ENCODE results near the gene GLDN.
"Not testable (repeated sequence)": the region's sequence is repeated elsewhere in the genome, so short reads cannot be mapped to it uniquely, and the experiment has no call there.

Gene GLDN

GRCh38 chr15:51403946-51404695 is 62.7 kb downstream of the GLDN start:
- H3K27me3 Mint-ChIP-seq = peaks cover 22% of the 10 kb centered on the region
- no peaks in the 10 kb centered on the region for H3K36me3 Mint-ChIP-seq (ENCODE audit: low read depth)
- H3K4me1 Mint-ChIP-seq (ENCODE audit: low read depth) = no peaks in the 10 kb centered on the region
- no peak overlapping the region for H3K4me3 Mint-ChIP-seq
- H3K27ac Mint-ChIP-seq = no peak overlapping the region
- H3K9me3 Mint-ChIP-seq = no peaks in the 10 kb centered on the region

DNA sequence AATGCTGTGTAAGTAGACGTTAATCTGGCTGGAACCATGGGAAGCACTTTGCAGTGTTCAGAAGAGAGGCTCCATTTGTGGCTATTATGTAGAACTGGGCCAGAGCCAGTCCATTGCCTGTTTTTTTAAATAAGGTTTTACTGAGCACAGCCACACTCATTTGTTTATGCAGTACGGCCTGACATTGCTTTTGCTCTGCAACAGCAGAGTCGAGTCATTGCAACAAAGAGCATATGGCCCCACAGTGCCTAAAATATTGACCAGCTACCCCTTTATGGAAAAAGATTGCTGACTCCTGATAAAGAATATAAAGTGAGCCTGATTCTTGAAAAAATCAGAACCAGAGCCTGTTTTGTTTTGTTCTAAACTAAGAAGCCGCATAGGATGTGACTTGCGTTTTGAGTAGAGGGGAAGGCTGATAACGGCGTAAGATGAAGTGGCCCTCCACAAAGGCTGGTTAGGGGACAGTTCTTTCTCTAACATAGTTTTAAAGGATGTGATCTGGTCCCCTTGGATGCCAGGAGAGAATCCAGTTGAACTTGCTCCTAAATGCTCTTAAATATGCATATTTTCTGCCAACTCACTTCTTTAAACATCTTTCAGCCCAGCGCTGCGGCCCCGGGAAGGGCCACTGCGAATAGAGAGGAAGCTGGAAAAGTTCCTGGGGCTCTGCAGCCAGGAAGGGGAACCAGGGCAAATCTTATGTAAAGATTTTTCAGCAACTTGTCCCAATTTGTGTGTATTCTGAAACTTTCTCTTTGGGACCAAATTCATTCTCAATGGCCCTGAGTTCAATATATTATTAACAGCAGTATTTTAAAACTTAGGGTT is 64.5 kb downstream of the GLDN start:
- Mint-ChIP-seq H3K4me1 (ENCODE audit: low read depth) (no peaks in the 10 kb centered on the region), H3K9me3 (no peaks in the 10 kb centered on the region), H3K4me3 (no peak overlapping the region), H3K27me3 (peaks cover 25% of the 10 kb centered on the region), H3K27ac (no peak overlapping the region), H3K36me3 (ENCODE audit: low read depth) (no peaks in the 10 kb centered on the region)

DNA sequence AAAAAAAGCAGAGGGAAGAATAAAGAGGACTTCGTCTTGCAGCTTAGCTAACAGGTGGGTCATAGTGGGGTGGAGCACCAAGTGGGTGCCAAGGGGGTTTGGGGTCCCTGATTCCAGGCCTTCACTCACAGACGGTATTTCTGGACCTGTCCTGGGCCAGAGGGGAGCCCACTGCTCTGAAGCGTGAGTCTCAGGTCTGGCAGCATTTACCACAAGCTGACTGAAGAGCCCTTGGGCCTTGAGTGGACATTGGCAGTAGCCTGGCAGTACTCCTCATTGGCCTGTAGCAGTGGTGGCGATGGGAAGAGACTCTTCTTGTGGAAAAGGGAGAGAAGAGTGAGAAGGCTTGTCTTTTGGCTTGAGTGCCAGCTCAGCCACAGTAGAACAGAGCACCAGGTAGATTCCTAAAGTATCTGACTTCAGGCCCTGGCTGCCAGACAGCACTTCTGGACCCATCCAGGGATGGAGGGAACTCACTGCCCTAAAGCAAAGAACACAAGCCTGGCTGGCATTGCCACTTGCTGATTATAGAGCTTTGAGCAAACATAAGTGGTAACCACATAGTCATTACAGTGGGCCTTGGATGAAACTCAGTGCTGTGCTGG is 72.9 kb downstream of the GLDN start:
- H3K9me3 Mint-ChIP-seq = no peaks in the 10 kb centered on the region
- H3K27ac Mint-ChIP-seq = no peak overlapping the region
- no peaks in the 10 kb centered on the region for H3K36me3 Mint-ChIP-seq (ENCODE audit: low read depth)
- H3K4me3 Mint-ChIP-seq = no peak overlapping the region
- H3K4me1 Mint-ChIP-seq (ENCODE audit: low read depth) = no peaks in the 10 kb centered on the region
- H3K27me3 Mint-ChIP-seq = peaks cover 8% of the 10 kb centered on the region

GRCh38 chr15:51416129-51416528 is 74.7 kb downstream of the GLDN start:
- Mint-ChIP-seq H3K9me3 (no peaks in the 10 kb centered on the region), H3K4me1 (ENCODE audit: low read depth) (no peaks in the 10 kb centered on the region), H3K4me3 (no peak overlapping the region), H3K27me3 (peaks cover 4% of the 10 kb centered on the region), H3K36me3 (ENCODE audit: low read depth) (no peaks in the 10 kb centered on the region), H3K27ac (no peak overlapping the region)

GRCh38 chr15:51423040-51423439 is 81.6 kb downstream of the GLDN start:
- H3K27me3 Mint-ChIP-seq; H3K36me3 Mint-ChIP-seq (ENCODE audit: low read depth); H3K4me1 Mint-ChIP-seq (ENCODE audit: low read depth); H3K9me3 Mint-ChIP-seq; H3K27ac Mint-ChIP-seq; H3K4me3 Mint-ChIP-seq: not testable (repeated sequence)

DNA sequence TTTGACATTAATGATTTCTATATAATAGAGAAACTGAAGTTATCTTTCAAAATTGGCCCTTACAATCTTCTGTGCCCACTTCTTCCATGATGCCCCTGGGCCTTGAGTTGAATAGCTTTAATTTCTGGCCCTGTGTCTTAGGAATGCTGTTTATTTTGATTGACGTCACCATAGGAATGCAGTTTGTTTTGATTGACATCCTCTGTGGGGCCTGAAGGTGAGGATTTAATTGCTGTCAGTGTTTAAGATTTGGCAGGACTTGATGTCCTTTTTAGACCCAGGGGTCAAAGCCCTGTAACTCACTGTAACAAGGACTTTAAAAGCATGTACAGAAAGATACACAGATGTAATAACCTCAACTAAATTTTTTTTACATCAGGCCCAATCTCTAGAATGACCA is 83.3 kb downstream of the GLDN start:
- peaks cover 3% of the 10 kb centered on the region for H3K27me3 Mint-ChIP-seq
- no peak overlapping the region for H3K27ac Mint-ChIP-seq
- no peaks in the 10 kb centered on the region for H3K9me3 Mint-ChIP-seq
- H3K36me3 Mint-ChIP-seq (ENCODE audit: low read depth) = no peaks in the 10 kb centered on the region
- H3K4me3 Mint-ChIP-seq = no peak overlapping the region
- H3K4me1 Mint-ChIP-seq (ENCODE audit: low read depth) = no peaks in the 10 kb centered on the region

DNA sequence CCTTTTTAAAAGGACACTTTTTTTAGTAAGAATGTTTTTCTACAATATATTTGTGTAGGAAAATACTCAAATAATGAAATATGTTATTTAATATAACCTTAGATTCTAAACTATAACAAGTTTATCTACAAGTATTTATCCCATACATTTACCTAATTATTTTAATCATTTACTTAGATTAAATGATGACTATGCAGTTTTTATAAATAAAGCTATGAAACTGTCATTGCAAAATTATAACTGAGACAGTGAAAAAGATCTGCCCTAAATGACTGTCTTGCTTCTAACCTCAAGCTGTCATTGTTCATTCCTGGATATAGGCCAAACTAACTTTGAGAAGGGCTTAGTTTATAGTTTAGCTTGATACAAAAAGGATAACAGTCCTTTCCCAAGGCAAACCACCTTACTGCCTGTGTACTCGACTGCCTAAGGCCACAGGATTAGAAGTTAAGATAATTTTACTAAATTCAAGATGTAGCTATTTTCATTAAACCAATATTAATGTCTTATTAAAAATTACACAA is 84.1 kb downstream of the GLDN start:
- no peak overlapping the region for H3K27ac Mint-ChIP-seq
- H3K27me3 Mint-ChIP-seq = peaks cover 3% of the 10 kb centered on the region
- no peaks in the 10 kb centered on the region for H3K9me3 Mint-ChIP-seq
- no peaks in the 10 kb centered on the region for H3K36me3 Mint-ChIP-seq (ENCODE audit: low read depth)
- no peak overlapping the region for H3K4me3 Mint-ChIP-seq
- no peaks in the 10 kb centered on the region for H3K4me1 Mint-ChIP-seq (ENCODE audit: low read depth)

DNA sequence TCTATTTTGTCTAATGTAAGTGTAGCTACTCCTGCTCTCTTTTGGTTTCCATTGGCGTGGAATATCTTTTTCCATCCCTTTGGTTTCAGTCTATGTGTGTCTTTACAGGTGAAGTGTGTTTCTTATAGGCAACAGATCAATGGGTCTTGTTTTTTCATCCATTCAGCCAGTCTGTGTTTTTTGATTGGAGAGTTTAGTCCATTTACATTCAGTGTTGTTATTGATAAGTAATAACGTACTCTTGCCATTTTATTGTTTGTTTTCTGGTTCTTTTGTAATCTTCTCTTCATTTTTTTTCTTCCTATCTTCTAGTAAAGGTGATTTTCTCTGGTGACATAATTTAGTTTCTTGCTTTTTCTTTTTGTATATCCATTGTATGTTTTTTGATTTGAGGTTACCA is 97.1 kb downstream of the GLDN start:
- H3K27me3 Mint-ChIP-seq = peaks cover 22% of the 10 kb centered on the region
- no peaks in the 10 kb centered on the region for H3K4me1 Mint-ChIP-seq (ENCODE audit: low read depth)
- no peak overlapping the region for H3K27ac Mint-ChIP-seq
- no peaks in the 10 kb centered on the region for H3K9me3 Mint-ChIP-seq
- no peaks in the 10 kb centered on the region for H3K36me3 Mint-ChIP-seq (ENCODE audit: low read depth)
- H3K4me3 Mint-ChIP-seq = no peak overlapping the region

DNA sequence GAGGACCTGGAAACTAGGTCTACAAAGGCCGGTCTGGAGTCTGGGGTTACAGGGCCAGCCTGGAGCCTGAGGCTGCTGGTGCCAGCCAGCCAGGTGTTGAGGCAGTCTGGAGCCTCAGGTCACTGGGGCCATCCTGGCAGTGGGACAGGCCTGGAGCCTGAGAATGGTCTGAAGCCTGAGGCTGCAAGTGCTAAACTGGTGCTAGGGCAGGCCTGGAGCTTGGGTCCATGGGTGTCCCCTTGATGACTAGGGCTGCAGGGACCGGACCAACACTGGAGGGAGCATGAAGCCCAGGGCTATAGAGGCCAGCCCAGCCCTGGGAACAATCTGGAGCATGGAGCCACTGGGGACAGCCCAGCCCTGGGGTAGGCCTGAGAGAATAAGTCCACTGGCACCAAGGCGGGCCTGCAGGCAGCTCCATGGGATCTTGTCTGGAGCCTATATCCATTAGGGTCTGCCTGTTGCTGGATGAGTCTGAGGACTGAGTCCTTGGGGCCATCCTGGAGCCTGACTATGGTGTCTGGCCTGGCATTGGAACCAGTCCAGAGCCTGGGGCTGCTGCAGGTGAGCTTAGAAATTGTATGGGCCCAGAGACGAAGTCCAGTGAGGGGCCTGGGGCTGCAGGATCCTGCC is 101.9 kb downstream of the GLDN start:
- peaks cover 11% of the 10 kb centered on the region for H3K27me3 Mint-ChIP-seq
- no peaks in the 10 kb centered on the region for H3K4me1 Mint-ChIP-seq (ENCODE audit: low read depth)
- no peak overlapping the region for H3K4me3 Mint-ChIP-seq
- no peaks in the 10 kb centered on the region for H3K36me3 Mint-ChIP-seq (ENCODE audit: low read depth)
- H3K27ac Mint-ChIP-seq = no peak overlapping the region
- no peaks in the 10 kb centered on the region for H3K9me3 Mint-ChIP-seq

- H3K9me3 Mint-ChIP-seq = no peaks in the 10 kb centered on the region
- H3K4me3 Mint-ChIP-seq = no peak overlapping the region
- H3K4me1 Mint-ChIP-seq (ENCODE audit: low read depth) = no peaks in the 10 kb centered on the region
- H3K27ac Mint-ChIP-seq = no peak overlapping the region
- H3K36me3 Mint-ChIP-seq (ENCODE audit: low read depth) = peaks cover 1% of the 10 kb centered on the region
- peaks cover 6% of the 10 kb centered on the region for H3K27me3 Mint-ChIP-seq
These were observed 102.7 kb downstream of the GLDN start for GRCh38 chr15:51444112-51444511.

DNA sequence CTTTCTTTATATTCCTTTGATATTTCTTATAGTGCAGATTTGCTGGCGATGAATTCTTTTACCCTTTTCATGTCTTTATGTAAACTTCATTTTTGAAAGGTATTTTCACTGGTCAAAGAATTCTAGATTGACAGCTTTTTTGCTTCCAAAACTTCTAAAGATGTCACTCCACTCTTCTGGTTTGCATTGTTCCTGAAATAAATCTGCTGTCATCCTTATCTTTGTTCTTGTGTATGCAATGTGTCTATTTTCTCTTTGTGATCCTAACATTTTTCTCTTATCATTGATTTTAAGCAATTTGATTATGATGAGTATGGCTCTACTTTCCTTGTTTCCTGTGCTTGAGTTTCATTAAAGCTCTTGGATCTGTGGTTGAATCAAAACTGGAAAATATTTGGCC is 103.4 kb downstream of the GLDN start:
- H3K4me3 Mint-ChIP-seq = no peak overlapping the region
- no peak overlapping the region for H3K27ac Mint-ChIP-seq
- H3K27me3 Mint-ChIP-seq = peaks cover 2% of the 10 kb centered on the region
- peaks cover 7% of the 10 kb centered on the region for H3K36me3 Mint-ChIP-seq (ENCODE audit: low read depth)
- no peaks in the 10 kb centered on the region for H3K4me1 Mint-ChIP-seq (ENCODE audit: low read depth)
- no peaks in the 10 kb centered on the region for H3K9me3 Mint-ChIP-seq

DNA sequence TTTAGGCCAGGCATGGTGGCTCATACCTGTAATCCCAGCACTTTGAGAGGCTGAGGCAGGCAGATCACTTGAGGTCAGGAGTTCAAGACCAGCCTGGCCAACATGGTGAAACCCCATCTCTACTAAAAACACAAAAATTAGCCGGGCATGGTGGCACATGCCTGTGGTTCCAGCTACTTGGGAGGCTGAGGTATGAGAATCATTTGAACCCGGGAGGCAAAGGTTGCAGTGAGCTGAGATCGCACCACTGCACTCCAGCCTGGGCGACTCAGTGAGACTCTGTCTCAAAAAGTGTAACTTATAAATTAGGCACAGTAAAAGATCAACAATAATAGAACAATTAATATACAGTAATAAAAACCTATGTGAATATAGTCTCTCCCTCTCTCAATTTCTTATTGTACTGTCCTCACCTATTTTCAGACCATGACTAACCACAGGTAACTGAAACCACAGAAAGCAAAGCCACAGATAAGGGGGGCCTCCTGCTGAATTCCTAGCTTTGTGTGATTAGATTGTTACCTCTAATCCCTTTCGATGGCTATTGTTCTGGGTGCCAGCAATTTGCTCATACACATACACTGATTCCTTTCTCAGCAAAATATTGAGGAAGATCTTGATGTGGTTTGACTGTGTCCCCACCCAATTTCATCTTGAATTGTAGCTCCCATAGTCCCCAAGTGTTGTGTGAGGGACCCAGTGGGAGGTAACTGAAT is 104.7 kb downstream of the GLDN start:
- not testable (repeated sequence) for H3K27me3 Mint-ChIP-seq; H3K27ac Mint-ChIP-seq; H3K4me1 Mint-ChIP-seq (ENCODE audit: low read depth); H3K9me3 Mint-ChIP-seq; H3K4me3 Mint-ChIP-seq
- peaks cover 13% of the 10 kb centered on the region for H3K36me3 Mint-ChIP-seq (ENCODE audit: low read depth)

- H3K27me3 Mint-ChIP-seq = no peaks in the 10 kb centered on the region
- H3K27ac Mint-ChIP-seq = no peak overlapping the region
- peaks cover 19% of the 10 kb centered on the region for H3K36me3 Mint-ChIP-seq (ENCODE audit: low read depth)
- H3K9me3 Mint-ChIP-seq = no peaks in the 10 kb centered on the region
- no peak overlapping the region for H3K4me3 Mint-ChIP-seq
- no peaks in the 10 kb centered on the region for H3K4me1 Mint-ChIP-seq (ENCODE audit: low read depth)
These were observed 106.6 kb downstream of the GLDN start for GRCh38 chr15:51447855-51448621.

Data from stimulated activated naive CD8-positive, alpha-beta T cell treated with anti-CD3 and anti-CD28 coated beads, Interleukin-15, Interleukin-2, amounts not matched to agents 100 ng/mL and 50 ng/mL, for 24 hours (primary cell).